GM12864 (cell line): ENCODE data around the gene NELL2.

Experiments
- DNase-seq: peaks from one replicate; pipeline ENCODE4 v3.0.0-alpha.2; 2011; ENCODE audit warnings: low read depth
- H3K4me3 ChIP-seq: 2 replicates; pipeline ENCODE4 v1.5.1; 2011; ENCODE audit warnings: mild to moderate bottlenecking, low read depth, low read length, control low read depth
- TF ChIP-seq, protein P1 (sequence below): IDR thresholded peaks from 2 replicates; pipeline ENCODE4 v1.5.1; 2011; ENCODE audit warnings: low read depth, mild to moderate bottlenecking, moderate library complexity, low read length, control low read depth, inconsistent platforms; ENCODE audit errors: missing control alignments

Gene NELL2

GRCh38 chr12:44603701-44604100 is 272.4 kb downstream of the NELL2 start:
- H3K4me3 ChIP-seq: no peak overlapping the region
- TF ChIP-seq, protein P1, sequence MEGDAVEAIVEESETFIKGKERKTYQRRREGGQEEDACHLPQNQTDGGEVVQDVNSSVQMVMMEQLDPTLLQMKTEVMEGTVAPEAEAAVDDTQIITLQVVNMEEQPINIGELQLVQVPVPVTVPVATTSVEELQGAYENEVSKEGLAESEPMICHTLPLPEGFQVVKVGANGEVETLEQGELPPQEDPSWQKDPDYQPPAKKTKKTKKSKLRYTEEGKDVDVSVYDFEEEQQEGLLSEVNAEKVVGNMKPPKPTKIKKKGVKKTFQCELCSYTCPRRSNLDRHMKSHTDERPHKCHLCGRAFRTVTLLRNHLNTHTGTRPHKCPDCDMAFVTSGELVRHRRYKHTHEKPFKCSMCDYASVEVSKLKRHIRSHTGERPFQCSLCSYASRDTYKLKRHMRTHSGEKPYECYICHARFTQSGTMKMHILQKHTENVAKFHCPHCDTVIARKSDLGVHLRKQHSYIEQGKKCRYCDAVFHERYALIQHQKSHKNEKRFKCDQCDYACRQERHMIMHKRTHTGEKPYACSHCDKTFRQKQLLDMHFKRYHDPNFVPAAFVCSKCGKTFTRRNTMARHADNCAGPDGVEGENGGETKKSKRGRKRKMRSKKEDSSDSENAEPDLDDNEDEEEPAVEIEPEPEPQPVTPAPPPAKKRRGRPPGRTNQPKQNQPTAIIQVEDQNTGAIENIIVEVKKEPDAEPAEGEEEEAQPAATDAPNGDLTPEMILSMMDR: no peak
- no peak for DNase-seq

GRCh38 chr12:44592626-44593025 is 283.5 kb downstream of the NELL2 start:
- DNase-seq: no peak

DNA sequence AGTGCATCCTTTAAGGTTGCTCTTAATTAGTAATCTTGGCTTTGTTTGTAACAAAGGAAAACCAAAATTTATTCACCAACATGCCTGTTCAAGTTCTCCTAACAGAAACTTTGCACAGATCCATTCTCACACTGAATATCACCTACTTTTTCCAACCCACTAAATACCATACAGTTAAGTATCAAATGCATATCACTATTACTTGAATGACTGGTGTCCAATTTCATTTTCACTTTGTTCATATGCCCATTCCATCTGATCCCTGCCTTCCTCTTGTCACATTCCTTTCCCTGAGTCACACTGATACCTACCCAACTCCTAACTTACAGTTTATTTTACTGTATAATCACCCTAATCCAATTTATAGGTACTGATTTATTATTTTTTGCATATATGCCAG is 286.4 kb downstream of the NELL2 start:
- DNase-seq: no peak
- H3K4me3 ChIP-seq: no peak overlapping the region

More at GRCh38 chr12:44592626-44593025, 283.5 kb downstream of the NELL2 start:
- no peak overlapping the region for H3K4me3 ChIP-seq
- TF ChIP-seq, protein P1: no peak

GRCh38 chr12:44588651-44589050 is 287.5 kb downstream of the NELL2 start:
- no peak overlapping the region for H3K4me3 ChIP-seq
- no peak for DNase-seq
- TF ChIP-seq, protein P1: no peak

More for the DNA sequence above, 286.4 kb downstream of the NELL2 start:
- TF ChIP-seq, protein P1: no peak

DNA sequence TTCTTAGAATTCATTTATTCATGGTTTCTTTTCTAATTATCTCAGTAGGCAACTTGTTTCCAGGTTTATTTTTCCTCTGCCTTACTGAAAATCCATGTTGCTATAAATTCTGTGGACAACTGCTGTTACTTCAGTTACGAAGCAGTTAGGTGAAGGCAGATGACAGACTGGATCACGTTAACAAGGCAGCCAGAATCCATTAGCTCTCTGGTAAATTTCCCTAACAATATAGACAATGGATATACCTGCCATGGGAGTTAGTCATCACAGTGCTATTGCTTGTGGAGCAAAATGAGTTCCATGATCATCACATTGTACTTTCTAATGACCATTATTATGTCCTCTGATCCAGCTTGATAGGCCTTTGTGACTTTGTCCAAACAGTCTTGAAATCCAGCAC is 291.5 kb downstream of the NELL2 start:
- TF ChIP-seq, protein P1: no peak
- H3K4me3 ChIP-seq: no peak overlapping the region
- no peak for DNase-seq

- H3K4me3 ChIP-seq: no peak overlapping the region
- DNase-seq: no peak
- TF ChIP-seq, protein P1: no peak
Measured at GRCh38 chr12:44582521-44582920, 293.6 kb downstream of the NELL2 start.

GRCh38 chr12:44581642-44582242 is 294.4 kb downstream of the NELL2 start:
- H3K4me3 ChIP-seq: no peak overlapping the region
- TF ChIP-seq, protein P1: no peak
- no peak for DNase-seq
